GM19395 (cell line): ENCODE results near the gene FBLN5.

Experiments used
- ATAC-seq: cut with Tn5 transposase; IDR thresholded peaks from one replicate; pipeline ENCODE4 v1.9.1; 2021; ENCODE audit warnings: mild to moderate bottlenecking, moderate library complexity; ENCODE audit not compliant: unreplicated experiment

FBLN5 gene

DNA sequence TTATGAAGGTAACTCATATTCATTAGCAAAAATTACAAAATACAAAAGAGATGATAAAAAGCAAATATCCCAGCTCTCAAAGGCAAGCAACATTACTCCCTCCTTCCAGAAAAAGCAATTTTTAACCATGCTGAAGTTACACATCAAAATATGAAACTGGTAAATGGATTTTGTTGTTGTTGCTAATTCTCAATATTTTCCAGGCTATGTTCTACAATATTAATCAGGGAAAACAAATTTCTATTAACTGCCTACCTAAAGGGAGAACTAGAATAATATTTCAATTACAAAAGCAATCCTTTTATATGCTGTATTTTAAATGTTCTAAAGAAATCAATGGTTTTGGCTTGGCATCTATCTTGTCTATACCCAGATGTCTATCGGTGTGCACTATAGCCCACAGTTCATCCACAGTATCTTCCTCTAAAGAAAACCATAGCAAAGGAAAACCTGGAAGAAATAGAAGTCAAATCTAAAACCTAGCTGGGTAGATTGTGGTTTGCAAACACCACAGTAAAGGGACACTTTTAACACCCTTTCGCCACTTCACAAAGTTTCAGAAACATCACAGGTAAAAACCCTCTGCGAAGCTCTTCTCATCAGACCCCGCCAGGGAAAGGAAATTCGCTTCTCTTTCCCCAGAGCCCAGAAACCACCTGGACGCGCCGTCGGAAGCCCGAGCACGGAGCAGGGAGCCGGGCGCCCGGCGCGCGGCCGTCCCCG is 112.1 kb downstream of the FBLN5 start:
- ATAC-seq, result peak; percentile 13

DNA sequence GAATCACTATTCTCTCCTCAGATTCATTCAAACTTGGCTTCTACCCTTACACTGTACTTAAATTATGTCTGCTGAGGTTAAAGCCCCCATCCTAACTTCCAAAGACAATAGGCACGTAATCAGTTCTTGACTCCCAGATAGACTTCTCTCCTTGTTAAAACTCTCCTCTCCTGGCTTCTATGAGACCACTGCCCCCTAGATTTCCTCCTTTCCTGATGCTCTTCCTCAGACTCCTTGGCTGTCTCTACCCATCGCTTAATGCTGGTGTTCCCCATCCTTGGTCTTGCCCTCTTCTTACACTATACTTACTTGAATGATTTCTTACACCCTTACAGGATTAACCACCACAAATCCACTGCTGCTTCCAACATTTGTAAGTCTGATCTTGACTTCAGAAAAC is 112.9 kb downstream of the FBLN5 start:
- ATAC-seq, result no peak

DNA sequence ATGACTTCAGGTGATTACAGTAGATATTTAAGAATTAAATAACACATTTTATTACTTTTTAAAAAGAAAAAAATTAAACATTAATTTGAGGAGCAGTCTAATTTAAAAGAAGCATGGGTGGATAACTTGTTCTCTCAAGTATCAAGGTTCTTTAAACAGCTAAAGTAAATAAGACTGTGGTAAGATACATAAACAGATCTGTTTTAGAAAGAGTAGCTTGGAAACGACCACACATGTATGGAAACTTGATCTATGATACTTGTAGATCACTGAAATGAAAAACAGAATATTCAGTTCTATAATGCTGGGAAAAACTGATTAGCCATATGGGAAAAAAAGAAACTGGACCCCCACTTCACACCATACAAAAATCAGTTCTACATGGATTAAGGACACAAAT is 116.2 kb downstream of the FBLN5 start:
- no peak for ATAC-seq

DNA sequence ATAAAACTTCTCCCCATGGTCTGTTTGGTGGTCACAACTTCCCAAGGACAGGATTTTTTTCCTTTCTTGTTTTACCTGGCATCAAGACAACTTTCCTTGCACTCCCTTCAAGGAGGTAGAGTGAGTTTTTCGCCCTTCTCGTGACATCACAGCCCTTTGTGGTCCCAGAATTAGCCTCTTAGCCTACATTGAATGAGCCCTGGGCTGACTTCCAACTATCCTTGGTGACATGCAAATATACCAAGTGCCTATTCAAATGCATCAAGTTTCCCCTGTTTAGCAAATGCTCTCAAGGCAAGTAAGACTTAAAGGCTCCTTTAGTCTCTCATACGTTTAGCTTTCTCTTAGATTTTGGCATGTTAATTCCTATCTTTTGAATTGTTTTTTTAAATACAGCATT is 116.7 kb downstream of the FBLN5 start:
- peak; percentile 83 for ATAC-seq

DNA sequence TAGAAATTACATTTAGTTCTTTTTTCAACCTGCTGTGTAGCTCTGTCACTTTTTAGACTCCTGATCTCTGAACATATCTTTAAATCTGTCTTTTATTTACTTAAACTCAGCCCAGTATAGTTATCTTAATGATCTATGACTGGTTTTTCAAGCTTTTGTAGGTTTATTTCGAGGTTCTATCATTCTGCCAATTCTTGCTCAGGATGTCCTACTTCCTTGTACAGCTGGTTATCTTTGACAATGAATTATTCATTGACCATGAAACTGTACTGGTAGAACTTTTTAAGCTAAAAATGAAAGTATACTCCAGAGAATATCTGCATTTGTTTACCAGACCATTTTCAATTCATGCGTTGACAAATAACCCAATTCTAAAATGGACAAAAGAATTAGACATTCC is 118.0 kb downstream of the FBLN5 start:
- ATAC-seq, result no peak

DNA sequence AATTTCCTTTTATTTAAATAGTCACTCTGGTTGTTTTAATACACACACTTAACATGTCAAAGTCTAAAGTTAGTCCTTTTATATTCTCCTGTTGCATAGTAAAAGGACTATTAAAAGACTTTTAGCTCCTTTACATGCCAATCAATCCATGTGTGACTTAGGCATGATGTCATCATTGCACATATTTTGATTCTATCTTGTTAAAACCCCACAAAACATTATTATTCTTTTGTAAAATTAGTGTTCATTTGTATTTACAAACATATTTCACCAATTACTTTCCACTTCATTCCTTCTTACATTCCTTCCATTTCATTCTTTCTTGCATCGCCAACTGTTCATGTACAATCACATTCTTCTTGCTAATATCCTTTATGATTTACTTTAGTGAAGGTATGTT is 119.7 kb downstream of the FBLN5 start:
- ATAC-seq, result no peak
